HUES64 (cell line): ENCODE measurements around the gene CERK.

ENCODE experiments used
- H3K27ac ChIP-seq: 2 replicates; pipeline ENCODE4 v1.7.0; 2013; ENCODE audit warnings: low read depth, low read length, inconsistent platforms
- H3K27me3 ChIP-seq: 2 replicates; pipeline ENCODE4 v1.6.1; 2013; ENCODE audit warnings: mild to moderate bottlenecking, low read length; ENCODE audit not compliant: insufficient read depth
- H3K36me3 ChIP-seq: 2 replicates; pipeline ENCODE4 v1.6.1; 2013; ENCODE audit warnings: mild to moderate bottlenecking, low read length; ENCODE audit not compliant: insufficient read depth
- H3K4me1 ChIP-seq: 2 replicates; pipeline ENCODE4 v1.6.1; 2013; ENCODE audit warnings: mild to moderate bottlenecking, low read length, moderate library complexity; ENCODE audit not compliant: insufficient read depth
- H3K4me3 ChIP-seq: 2 replicates; pipeline ENCODE4 v1.5.1; 2013; ENCODE audit warnings: mild to moderate bottlenecking, low read length, moderate library complexity
- H3K9ac ChIP-seq: 2 replicates; pipeline ENCODE4 v1.6.1; 2013; ENCODE audit warnings: mild to moderate bottlenecking, low read depth, low read length
- H3K9me3 ChIP-seq: 2 replicates; pipeline ENCODE4 v1.6.1; 2013; ENCODE audit warnings: low read depth, low read length; ENCODE audit not compliant: insufficient read depth
- WGBS: fragments of 150-250, 120-280 bp; methylation state at CpG from one replicate; pipeline ENCODE4 v1.1.7; 2013; ENCODE audit warnings: missing lambda C conversion rate; 5-methylcytosine and 5-hydroxymethylcytosine counted together

The CERK gene

DNA sequence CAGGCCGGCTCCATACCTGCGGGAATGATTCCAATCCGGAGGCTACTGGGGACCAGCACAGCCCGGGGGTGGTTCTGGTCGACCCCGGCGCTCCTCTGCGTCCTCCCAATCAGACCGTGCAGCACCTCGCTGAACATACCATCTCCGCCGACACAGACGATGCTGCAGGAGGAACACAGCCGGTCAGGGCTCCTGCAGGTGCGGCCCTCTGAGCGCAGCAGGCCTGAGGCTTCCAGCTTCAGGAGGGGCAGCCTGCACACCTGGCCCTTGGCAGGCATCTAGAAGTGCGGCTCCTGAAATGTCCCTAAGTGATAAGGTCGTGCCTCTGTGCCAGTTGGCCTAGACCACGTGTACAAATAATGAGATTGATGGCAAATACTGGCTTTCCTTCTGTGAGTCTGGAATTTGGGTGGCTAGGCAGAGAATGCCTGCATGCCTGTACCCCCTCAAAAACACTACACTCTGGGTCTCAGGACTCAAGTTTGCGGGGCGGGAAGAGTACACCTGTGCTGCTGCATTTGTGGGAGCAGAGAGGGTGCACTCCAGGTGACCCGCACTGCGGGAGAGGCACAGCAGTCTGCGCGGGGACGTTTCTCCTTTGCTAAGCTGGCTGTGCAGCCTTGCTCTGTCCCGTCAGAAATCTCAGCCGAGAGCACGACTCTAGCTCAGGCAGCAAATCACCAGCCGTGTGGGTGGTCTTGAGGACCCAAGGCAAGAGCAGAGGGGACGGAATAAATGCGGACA lies 30.1 kb downstream of the CERK start:
- H3K27ac ChIP-seq: no peak overlapping the region
- no peaks in the 10 kb centered on the region; the same call in 1 of the 2 replicates for H3K4me1 ChIP-seq
- H3K27me3 ChIP-seq: no peaks in the 10 kb centered on the region
- H3K9ac ChIP-seq: no peak overlapping the region
- 94% methylated on average over 32 of the region's 32 CpGs for WGBS
- H3K36me3 ChIP-seq: peaks cover 68% of the 10 kb centered on the region
- H3K4me3 ChIP-seq: no peak overlapping the region
- no peaks in the 10 kb centered on the region for H3K9me3 ChIP-seq

DNA sequence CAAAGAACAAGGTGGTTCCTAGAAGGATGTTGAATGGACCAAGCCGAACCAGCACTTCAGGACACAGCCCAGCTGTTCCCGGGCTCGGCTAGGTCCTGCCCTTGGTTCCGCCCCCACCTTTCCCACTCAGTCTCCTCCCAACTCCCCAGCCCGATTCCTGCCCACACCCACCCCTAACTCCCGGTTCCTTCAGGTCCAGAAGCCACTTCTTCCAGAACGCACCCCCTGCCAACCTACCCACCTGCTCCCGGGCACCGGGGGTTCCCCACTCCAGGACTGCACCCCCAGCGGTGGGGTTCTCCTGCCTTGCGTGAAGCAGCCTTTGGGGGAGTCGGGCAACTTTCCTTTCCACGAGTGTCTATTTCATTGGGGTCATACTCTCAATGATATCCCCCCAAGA lies 30.7 kb downstream of the CERK start:
- Histone ChIP-seq H3K4me1 (no peaks in the 10 kb centered on the region; the same call in 1 of the 2 replicates), H3K27ac (no peak overlapping the region), H3K27me3 (no peaks in the 10 kb centered on the region), H3K36me3 (peaks cover 70% of the 10 kb centered on the region), H3K9me3 (no peaks in the 10 kb centered on the region), H3K9ac (no peak overlapping the region), H3K4me3 (no peak overlapping the region)
- WGBS: 90% methylated on average over 13 of the region's 13 CpGs

DNA sequence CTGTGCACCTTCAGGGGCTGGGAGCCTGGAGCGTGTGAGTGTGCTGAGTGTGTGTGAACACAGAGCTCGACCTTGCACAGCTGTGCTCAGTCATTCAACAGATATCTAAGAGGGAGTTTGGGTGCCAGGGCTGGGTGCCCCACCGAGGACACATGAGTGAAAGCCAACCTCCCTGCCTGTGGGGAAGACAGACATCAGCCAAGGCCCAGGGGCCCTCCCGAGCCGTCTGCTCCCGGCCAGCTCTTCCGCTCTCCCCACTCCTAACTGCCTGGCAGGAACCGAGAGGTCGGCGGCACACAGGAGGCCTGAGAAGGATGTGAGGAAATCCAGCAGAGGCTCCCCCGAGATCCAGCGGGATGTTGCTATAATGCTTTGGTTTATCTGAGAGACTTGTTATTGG lies 32.0 kb downstream of the CERK start:
- Histone ChIP-seq H3K27me3 (no peaks in the 10 kb centered on the region), H3K27ac (no peak overlapping the region), H3K9me3 (no peaks in the 10 kb centered on the region), H3K4me3 (no peak overlapping the region), H3K9ac (no peak overlapping the region), H3K36me3 (peaks cover 67% of the 10 kb centered on the region), H3K4me1 (no peaks in the 10 kb centered on the region; the same call in 1 of the 2 replicates)
- 94% methylated on average over 12 of the region's 12 CpGs for WGBS

DNA sequence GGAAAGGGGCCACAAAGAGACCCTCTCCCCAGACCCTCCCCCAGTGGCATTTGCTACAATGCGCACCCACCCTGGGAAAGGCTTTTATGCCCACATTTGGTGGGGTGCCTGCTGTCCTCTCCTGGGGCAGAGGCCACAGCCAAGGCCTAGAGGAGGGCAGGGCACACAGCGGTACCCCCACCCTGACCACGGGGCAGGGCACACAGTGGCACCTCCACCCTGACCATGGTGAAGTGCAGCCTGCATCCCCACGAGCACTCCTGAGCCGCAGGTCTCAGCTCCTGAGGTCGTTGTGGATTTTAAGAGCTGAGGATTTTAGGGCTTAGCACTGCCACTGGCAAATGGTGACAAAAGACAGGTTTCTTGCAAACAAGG lies 34.1 kb downstream of the CERK start:
- no peak overlapping the region for H3K9ac ChIP-seq
- WGBS: 98% methylated on average over 6 of the region's 6 CpGs

DNA sequence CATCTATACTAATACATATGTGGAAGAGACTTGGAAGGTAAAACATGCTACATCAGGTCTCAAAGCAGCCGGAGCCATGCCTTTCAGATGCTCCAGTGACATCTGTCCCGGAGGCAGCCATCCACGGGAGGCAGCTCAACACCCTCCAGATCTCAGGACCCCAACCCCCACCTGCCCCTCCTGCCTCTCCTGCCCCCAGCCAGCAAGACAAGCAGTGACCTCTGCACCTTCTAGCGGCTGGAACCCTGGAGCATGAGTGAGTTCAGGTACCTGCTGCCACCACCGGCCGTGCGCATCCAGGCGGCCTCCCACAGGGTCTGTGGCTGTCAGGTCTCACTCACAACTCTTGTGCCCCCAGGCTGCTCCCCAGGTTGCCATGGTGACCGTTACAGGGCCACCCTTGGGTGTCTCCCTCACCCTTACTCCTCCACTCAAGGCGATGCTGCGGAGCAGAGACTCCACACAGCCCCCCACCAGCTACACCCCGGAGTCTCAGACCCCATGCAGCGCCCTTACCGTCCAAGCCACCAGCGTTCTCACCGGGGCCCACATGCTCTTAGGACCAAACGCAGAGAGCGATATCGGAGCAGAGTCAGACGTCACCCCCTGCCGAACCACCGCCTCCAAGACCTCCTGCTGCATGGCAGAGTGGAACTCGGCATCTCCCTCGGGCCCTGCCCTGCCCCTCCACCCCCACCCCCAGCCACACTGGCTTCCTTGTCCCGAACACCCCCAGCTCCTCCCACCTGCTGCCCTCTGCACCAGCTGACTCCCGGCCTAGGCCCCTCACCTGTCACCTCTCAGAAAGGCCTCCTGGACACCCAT lies 34.7 kb downstream of the CERK start:
- H3K4me3 ChIP-seq: no peak overlapping the region
- H3K27me3 ChIP-seq: no peaks in the 10 kb centered on the region
- H3K4me1 ChIP-seq: no peaks in the 10 kb centered on the region
- H3K9me3 ChIP-seq: no peaks in the 10 kb centered on the region
- H3K27ac ChIP-seq: no peak overlapping the region
- WGBS: 92% methylated on average over 26 of the region's 26 CpGs
- peaks cover 65% of the 10 kb centered on the region for H3K36me3 ChIP-seq
- H3K9ac ChIP-seq: no peak overlapping the region

More for the DNA sequence above, 34.1 kb downstream of the CERK start:
- H3K4me3 ChIP-seq: no peak overlapping the region
- H3K9me3 ChIP-seq: no peaks in the 10 kb centered on the region
- H3K27ac ChIP-seq: no peak overlapping the region
- H3K27me3 ChIP-seq: no peaks in the 10 kb centered on the region
- H3K36me3 ChIP-seq: peaks cover 66% of the 10 kb centered on the region
- no peaks in the 10 kb centered on the region for H3K4me1 ChIP-seq

DNA sequence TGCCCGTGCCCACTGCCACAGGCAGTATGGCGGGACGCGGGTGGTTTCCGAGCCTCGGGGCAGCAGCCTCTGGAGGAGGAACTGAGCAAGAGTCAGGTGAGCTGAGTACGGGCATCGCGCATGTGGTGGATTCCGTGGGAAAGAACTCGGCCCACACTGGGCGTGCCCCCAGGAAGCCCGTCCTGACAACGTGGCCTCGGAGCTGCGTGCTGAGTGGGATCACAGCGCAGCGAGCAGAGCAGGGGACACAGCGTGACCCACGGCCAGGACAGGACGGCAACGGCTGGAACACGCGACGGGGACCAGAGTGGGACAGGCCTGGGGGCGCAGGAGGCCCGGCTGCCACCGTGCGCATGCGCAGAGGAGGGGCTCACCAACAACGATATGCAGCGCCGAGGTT lies 36.8 kb downstream of the CERK start:
- H3K36me3 ChIP-seq: peaks cover 61% of the 10 kb centered on the region
- WGBS: 93% methylated on average over 33 of the region's 33 CpGs

DNA sequence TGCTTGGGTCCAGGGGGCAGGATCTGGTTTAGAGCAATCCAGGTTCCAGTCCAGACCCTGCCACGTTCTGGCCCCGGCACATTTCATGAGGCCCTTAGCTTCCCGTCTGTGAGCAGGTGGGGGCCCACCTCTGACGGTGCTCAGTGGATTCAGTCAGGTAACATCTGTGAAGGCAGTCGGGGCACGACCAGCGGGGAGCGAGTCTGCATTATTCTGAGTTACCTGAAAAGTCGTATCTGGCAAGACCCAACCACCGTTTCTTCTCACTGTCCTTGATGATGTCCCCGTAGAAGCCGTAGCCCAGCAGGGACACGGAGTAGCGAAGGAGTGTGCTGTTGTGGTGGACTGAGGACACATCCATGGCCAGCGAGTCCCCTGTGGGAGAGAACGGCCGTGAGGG lies 39.0 kb downstream of the CERK start:
- H3K27ac ChIP-seq: no peak overlapping the region
- no peaks in the 10 kb centered on the region for H3K27me3 ChIP-seq
- no peak overlapping the region for H3K4me3 ChIP-seq
- H3K9me3 ChIP-seq: no peaks in the 10 kb centered on the region
- WGBS: 97% methylated on average over 17 of the region's 17 CpGs
- H3K36me3 ChIP-seq: peaks cover 73% of the 10 kb centered on the region
- H3K4me1 ChIP-seq: no peaks in the 10 kb centered on the region
- no peak overlapping the region for H3K9ac ChIP-seq

More for the DNA sequence above, 36.8 kb downstream of the CERK start:
- H3K9ac ChIP-seq: no peak overlapping the region
- no peak overlapping the region for H3K4me3 ChIP-seq
- no peaks in the 10 kb centered on the region for H3K9me3 ChIP-seq
- H3K27ac ChIP-seq: no peak overlapping the region
- H3K27me3 ChIP-seq: no peaks in the 10 kb centered on the region
- no peaks in the 10 kb centered on the region for H3K4me1 ChIP-seq

DNA sequence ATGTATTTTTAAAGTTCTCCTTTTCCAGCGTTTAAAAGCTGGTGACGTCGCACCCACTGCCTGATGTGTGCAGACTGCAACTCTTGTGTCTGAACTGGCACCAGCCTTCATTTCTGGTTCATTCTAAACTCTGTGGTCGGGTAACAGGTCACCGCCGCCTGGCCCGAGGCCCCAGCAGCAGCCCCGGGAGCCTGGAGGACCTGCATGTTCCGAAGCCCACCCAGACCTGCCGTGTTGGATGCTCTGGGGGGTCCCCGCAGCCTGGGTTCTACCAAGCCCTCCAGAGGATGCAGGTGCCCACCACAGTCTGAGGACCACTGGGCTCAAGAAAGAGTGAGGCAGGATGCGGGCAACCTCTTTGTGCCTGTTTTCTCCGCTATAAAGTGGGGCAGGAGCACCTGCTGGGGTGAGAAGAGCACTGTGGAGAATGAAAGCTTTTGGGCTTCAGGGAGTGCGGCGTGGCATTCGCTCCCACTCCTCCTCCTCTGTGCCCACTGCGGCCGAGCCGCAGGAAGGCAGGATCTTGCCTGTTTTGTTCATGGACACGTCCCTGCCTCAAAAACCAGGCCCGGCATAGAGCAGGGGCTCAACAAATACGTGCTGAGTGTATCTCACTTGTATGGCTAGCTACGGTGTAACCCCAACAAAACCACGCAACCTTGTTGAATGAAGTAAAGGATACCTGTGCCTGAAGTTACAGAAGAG lies 40.1 kb downstream of the CERK start:
- no peak overlapping the region for H3K27ac ChIP-seq
- 96% methylated on average over 24 of the region's 24 CpGs for WGBS
- no peak overlapping the region for H3K9ac ChIP-seq
- no peaks in the 10 kb centered on the region for H3K4me1 ChIP-seq
- H3K9me3 ChIP-seq: no peaks in the 10 kb centered on the region
- no peak overlapping the region for H3K4me3 ChIP-seq
- peaks cover 81% of the 10 kb centered on the region for H3K36me3 ChIP-seq
- H3K27me3 ChIP-seq: no peaks in the 10 kb centered on the region

DNA sequence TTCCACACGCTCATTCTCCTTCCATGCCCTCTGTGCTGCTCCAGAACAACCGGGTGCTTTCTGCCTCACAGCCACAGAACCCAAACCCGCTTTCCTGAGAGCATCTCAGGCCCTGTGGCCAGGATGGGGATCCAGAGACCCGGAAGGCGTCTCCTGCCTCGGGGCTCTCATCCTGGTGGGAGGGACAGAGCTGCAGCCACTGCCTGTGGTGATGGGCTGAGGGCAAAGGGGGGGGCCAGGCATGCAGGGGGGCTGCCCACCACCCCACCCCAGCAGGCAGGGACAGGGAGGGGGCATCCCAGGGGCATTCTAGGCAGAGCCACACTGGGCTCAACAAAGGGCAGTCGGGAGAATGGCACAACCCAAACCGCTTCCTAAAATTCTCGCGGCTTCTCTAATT lies 41.4 kb downstream of the CERK start:
- Histone ChIP-seq H3K9ac (no peak overlapping the region), H3K4me3 (no peak overlapping the region), H3K9me3 (no peaks in the 10 kb centered on the region), H3K36me3 (peaks cover 82% of the 10 kb centered on the region), H3K27ac (no peak overlapping the region), H3K4me1 (no peaks in the 10 kb centered on the region), H3K27me3 (no peaks in the 10 kb centered on the region)
- WGBS: 96% methylated on average over 10 of the region's 10 CpGs

DNA sequence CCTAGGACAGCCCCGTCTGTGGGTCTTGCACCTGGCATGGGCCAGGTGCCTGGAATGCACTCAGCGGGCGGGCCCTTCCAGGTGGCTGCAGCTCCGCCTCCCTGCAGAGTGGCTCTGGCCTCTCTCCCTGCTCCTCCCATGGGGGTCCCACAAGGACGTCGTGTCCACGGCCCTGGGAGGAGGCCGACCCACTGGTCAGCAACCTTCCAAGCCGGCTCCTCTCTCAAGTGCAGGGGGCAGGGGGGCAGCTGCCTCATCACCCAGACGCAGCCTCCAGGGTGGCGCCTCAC lies 41.9 kb downstream of the CERK start:
- Histone ChIP-seq H3K4me3 (no peak overlapping the region), H3K36me3 (peaks cover 82% of the 10 kb centered on the region), H3K4me1 (no peaks in the 10 kb centered on the region), H3K9me3 (no peaks in the 10 kb centered on the region), H3K27me3 (no peaks in the 10 kb centered on the region), H3K9ac (no peak overlapping the region), H3K27ac (no peak overlapping the region)
- WGBS: 94% methylated on average over 11 of the region's 11 CpGs
